Tibial artery (tissue), 4 donors: ENCODE measurements around the gene CPLANE2.
"Not testable (repeated sequence)": the region's sequence is repeated elsewhere in the genome, so short reads cannot be mapped to it uniquely, and the experiment has no call there.

Source experiments
- DNase-seq, 2 donors: peaks; one replicate each; pipeline ENCODE4 v3.0.0-alpha.2; 2019
- H3K27ac ChIP-seq, 2 donors: fragments of 200-600 bp; sonication (generic) in 1 of 2; 1 replicate in 1 of 2; 2 replicates in 1 of 2; pipeline ENCODE4 v1.5.1; 2018 to 2019; ENCODE audit warnings: mild to moderate bottlenecking in 1 of 2
- H3K27me3 ChIP-seq, 2 donors: fragments of 200-600 bp; sonication (generic) in 1 of 2; one replicate each; pipeline versions ENCODE4 v1.5.1 to v1.6.0; 2016 to 2019
- H3K36me3 ChIP-seq, 3 donors: fragments of 200-600 bp; sonication (generic) in 2 of 3; one replicate each; pipeline ENCODE4 v1.5.1; 2016 to 2019; ENCODE audit warnings: mild to moderate bottlenecking in 2 of 3
- H3K4me1 ChIP-seq, 4 donors: fragments of 200-600 bp; sonication (generic) in 2 of 4; 1 replicate in 3 of 4; 2 replicates in 1 of 4; pipeline ENCODE4 v1.5.1; 2016 to 2019
- H3K4me3 ChIP-seq, 2 donors: fragments of 200-600 bp; sonication (generic) in 1 of 2; 1 replicate in 1 of 2; 2 replicates in 1 of 2; pipeline ENCODE4 v1.5.1; 2018 to 2019; ENCODE audit warnings: mild to moderate bottlenecking in 2 of 2
- H3K9me3 ChIP-seq, 3 donors: fragments of 200-600 bp; sonication (generic) in 1 of 3; one replicate each; pipeline ENCODE4 v1.5.1; 2016 to 2019
- CTCF ChIP-seq, 2 experiments: fragments of 200-600 bp in 1 of 2; fragments of 450-650 bp in 1 of 2; IDR thresholded peaks; one replicate each; pipeline ENCODE4 v1.5.1; 2017 to 2019; ENCODE audit warnings: antibody characterized with exemption in 2 of 2, mild to moderate bottlenecking in 1 of 2, moderate library complexity in 1 of 2
- intact Hi-C: fragments of 100-400 bp; cut with DNase I; formaldehyde crosslinking; loops from one replicate; pipeline ENCODE4 v1.15.0; 2023; ENCODE audit warnings: low total_unique reads

The CPLANE2 gene

GRCh38 chr1:16226129-16226489 lies 10.9 kb downstream of the CPLANE2 start:
- H3K9me3 ChIP-seq, result peaks cover 0 to 6% (median 0%) of the 10 kb centered on the region in 3 donors
- peaks cover 0 to 10% (median 0%) of the 10 kb centered on the region in 3 donors for H3K36me3 ChIP-seq
- intact Hi-C loops, result no loop called here
- H3K4me1 ChIP-seq, result peaks cover 0 to 14% (median 8%) of the 10 kb centered on the region in 4 donors
- no peak overlapping the region for H3K4me3 ChIP-seq
- H3K27ac ChIP-seq, result no peak overlapping the region
- no peak for DNase-seq
- peaks cover 0 to 30% of the 10 kb centered on the region in 2 donors for H3K27me3 ChIP-seq
- TF ChIP-seq CTCF (IDR thresholded peaks at IDR 0.05), result no peak

GRCh38 chr1:16224472-16224871 lies 12.5 kb downstream of the CPLANE2 start:
- H3K4me1 ChIP-seq, result peaks cover 0 to 14% (median 8%) of the 10 kb centered on the region in 4 donors
- no peak for DNase-seq
- H3K27ac ChIP-seq, result no peak overlapping the region
- peaks cover 0 to 6% (median 0%) of the 10 kb centered on the region in 3 donors for H3K9me3 ChIP-seq
- H3K4me3 ChIP-seq, result no peak overlapping the region
- intact Hi-C loops, result no loop called here
- no peak for TF ChIP-seq CTCF (IDR thresholded peaks at IDR 0.05)
- no peaks in the 10 kb centered on the region for H3K36me3 ChIP-seq
- peaks cover 0 to 30% of the 10 kb centered on the region in 2 donors for H3K27me3 ChIP-seq

- DNase-seq, H3K9me3 ChIP-seq, H3K27ac ChIP-seq, intact Hi-C loops, H3K36me3 ChIP-seq, H3K4me3 ChIP-seq: not testable (repeated sequence)
- Histone ChIP-seq H3K27me3 (peaks cover 0 to 18% of the 10 kb centered on the region in 2 donors), H3K4me1 (peaks cover 0 to 16% (median 10%) of the 10 kb centered on the region in 4 donors)
Measured at GRCh38 chr1:16222716-16223115, 14.3 kb downstream of the CPLANE2 start.

- no peak for DNase-seq
- no peaks in the 10 kb centered on the region for H3K36me3 ChIP-seq
- H3K4me1 ChIP-seq, result peaks cover 0 to 12% (median 7%) of the 10 kb centered on the region in 4 donors
- no peak overlapping the region for H3K27ac ChIP-seq
- TF ChIP-seq CTCF (IDR thresholded peaks at IDR 0.05), result no peak
- no peaks in the 10 kb centered on the region for H3K9me3 ChIP-seq
- no peak overlapping the region for H3K4me3 ChIP-seq
- intact Hi-C loops, result no loop called here
- H3K27me3 ChIP-seq, result peaks cover 0 to 6% of the 10 kb centered on the region in 2 donors
Measured at GRCh38 chr1:16221499-16221898, 15.5 kb downstream of the CPLANE2 start.

GRCh38 chr1:16219968-16220500 lies 16.9 kb downstream of the CPLANE2 start:
- Histone ChIP-seq H3K27ac (no peak overlapping the region), H3K9me3 (no peaks in the 10 kb centered on the region)
- intact Hi-C loops, result no loop called here

GRCh38 chr1:16218674-16219071 lies 18.3 kb downstream of the CPLANE2 start:
- Histone ChIP-seq H3K27ac (no peak overlapping the region), H3K27me3 (no peaks in the 10 kb centered on the region), H3K9me3 (no peaks in the 10 kb centered on the region), H3K4me3 (no peak overlapping the region), H3K4me1 (peaks cover 0 to 18% (median 13%) of the 10 kb centered on the region in 4 donors), H3K36me3 (no peaks in the 10 kb centered on the region)
- TF ChIP-seq CTCF (IDR thresholded peaks at IDR 0.05), result no peak
- intact Hi-C loops, result no loop called here
- no peak for DNase-seq

More at GRCh38 chr1:16219968-16220500, 16.9 kb downstream of the CPLANE2 start:
- H3K4me1 ChIP-seq, result peaks cover 0 to 18% (median 13%) of the 10 kb centered on the region in 4 donors
- DNase-seq, result no peak
- no peaks in the 10 kb centered on the region for H3K36me3 ChIP-seq
- TF ChIP-seq CTCF (IDR thresholded peaks at IDR 0.05), result no peak
- no peak overlapping the region for H3K4me3 ChIP-seq
- H3K27me3 ChIP-seq, result no peaks in the 10 kb centered on the region
